GM18499 (cell line): ENCODE measurements around the gene KRTAP21-3.
"Not testable (repeated sequence)": the region's sequence is repeated elsewhere in the genome, so short reads cannot be mapped to it uniquely, and the experiment has no call there.

ENCODE experiments used
- ATAC-seq: cut with Tn5 transposase; IDR thresholded peaks from one replicate; pipeline ENCODE4 v1.9.1; 2021; ENCODE audit warnings: moderate number of reproducible peaks; ENCODE audit not compliant: insufficient read depth, unreplicated experiment

Gene KRTAP21-3

GRCh38 chr21:30718239-30718909, at the start of gene KRTAP21-3:
Gene KRTAP21-3, minus strand, starts transcription at chr21:30718777. Its CDS starts 18 bp downstream, at chr21:30718759.
- ATAC-seq = no peak

GRCh38 chr21:30760776-30761175, 42.2 kb upstream of the KRTAP21-3 start:
- no peak for ATAC-seq

GRCh38 chr21:30758306-30758705, 39.7 kb upstream of the KRTAP21-3 start:
- ATAC-seq = no peak

- ATAC-seq = not testable (repeated sequence)
Observed at GRCh38 chr21:30755328-30755727, 36.8 kb upstream of the KRTAP21-3 start, which contains the start of gene KRTAP21-1. Gene KRTAP21-1, minus strand, starts transcription at chr21:30755428. Its CDS starts 50 bp downstream, at chr21:30755378.

- no peak for ATAC-seq
Observed at GRCh38 chr21:30747159-30747558, 28.6 kb upstream of the KRTAP21-3 start, which contains the start of gene KRTAP21-2. Gene KRTAP21-2, minus strand, starts transcription at chr21:30747259. Its CDS starts 57 bp downstream, at chr21:30747202.

- no peak for ATAC-seq
Observed at GRCh38 chr21:30740462-30740861, 21.9 kb upstream of the KRTAP21-3 start.

- no peak for ATAC-seq
Observed at GRCh38 chr21:30733026-30733425, 14.4 kb upstream of the KRTAP21-3 start.

- no peak for ATAC-seq
Observed at GRCh38 chr21:30726726-30727125, 8.1 kb upstream of the KRTAP21-3 start.

GRCh38 chr21:30719401-30719800, 824 bp upstream of the KRTAP21-3 start:
- ATAC-seq = no peak

- ATAC-seq = no peak
Observed at GRCh38 chr21:30717105-30717504, 1.5 kb downstream of the KRTAP21-3 start.

- no peak for ATAC-seq
Observed at GRCh38 chr21:30714946-30715345, 3.6 kb downstream of the KRTAP21-3 start.

GRCh38 chr21:30714456-30714855, 4.1 kb downstream of the KRTAP21-3 start:
- ATAC-seq = no peak

GRCh38 chr21:30713766-30714165, 4.8 kb downstream of the KRTAP21-3 start:
- ATAC-seq = no peak

- ATAC-seq = no peak
Observed at GRCh38 chr21:30710499-30710898, 8.1 kb downstream of the KRTAP21-3 start.

GRCh38 chr21:30707409-30707808, 11.2 kb downstream of the KRTAP21-3 start:
- ATAC-seq = no peak

- no peak for ATAC-seq
Observed at GRCh38 chr21:30695956-30696355, 22.6 kb downstream of the KRTAP21-3 start.

GRCh38 chr21:30689822-30690221, 28.8 kb downstream of the KRTAP21-3 start:
- ATAC-seq = no peak

GRCh38 chr21:30684506-30684905, 34.1 kb downstream of the KRTAP21-3 start:
- ATAC-seq = no peak

GRCh38 chr21:30680586-30680985, 38.0 kb downstream of the KRTAP21-3 start:
- no peak for ATAC-seq

GRCh38 chr21:30676737-30677136, 41.8 kb downstream of the KRTAP21-3 start:
- ATAC-seq = no peak

GRCh38 chr21:30674312-30674711, 44.3 kb downstream of the KRTAP21-3 start:
- ATAC-seq = no peak

GRCh38 chr21:30672985-30673650, 45.5 kb downstream of the KRTAP21-3 start:
- ATAC-seq = no peak
